WTC11 (cell line): ENCODE results near the gene PNMA1. TPM values are rescaled to one million over a fixed set of nuclear protein-coding genes. Genes with fewer than 3 reads are reported as not detected.
A peak's percentile ranks its signal among the peaks of the same experiment; 100 is the strongest.

Experiments
- ATAC-seq: fragments of 200-7000 bp; cut with Tn5 transposase; 2 replicates; pipeline ENCODE4 v1.10.0; 2021; ENCODE audit warnings: mild to moderate bottlenecking, moderate library complexity
- CTCF ChIA-PET: fragments of 300-600 bp; sonication (Branson Sonifier 250); formaldehyde crosslinking; loops from one replicate; lab custom pipeline; 2021; ENCODE audit warnings: antibody characterized with exemption; lab: Charles Lee
- POLR2A ChIA-PET: fragments of 350-600 bp; sonication (Branson Sonifier 250); formaldehyde crosslinking; loops from one replicate; lab custom pipeline; 2021; ENCODE audit warnings: antibody characterized with exemption; lab: Charles Lee
- DNase-seq: peaks from one replicate; pipeline ENCODE4 v3.0.0; 2021; ENCODE audit warnings: low spot score
- H3K27ac Mint-ChIP-seq: 2 replicates; pipeline ENCODE4 v1.8.0; 2021; ENCODE audit warnings: mixed read lengths
- H3K27me3 Mint-ChIP-seq: 2 replicates; pipeline ENCODE4 v1.8.0; 2021; ENCODE audit warnings: low read depth, mild to moderate bottlenecking, moderate library complexity, mixed read lengths
- H3K36me3 Mint-ChIP-seq: 2 replicates; pipeline ENCODE4 v1.8.0; 2021; ENCODE audit warnings: mixed read lengths
- H3K4me1 Mint-ChIP-seq: 2 replicates; pipeline ENCODE4 v1.8.0; 2022; ENCODE audit warnings: mixed read lengths
- H3K4me3 Mint-ChIP-seq: 2 replicates; pipeline ENCODE4 v1.8.0; 2021; ENCODE audit warnings: mild to moderate bottlenecking, moderate library complexity, mixed read lengths
- H3K9me3 Mint-ChIP-seq: 2 replicates; pipeline ENCODE4 v1.8.0; 2021; ENCODE audit warnings: mixed read lengths
- ELF4 ChIP-seq: sonication (generic); formaldehyde crosslinking; IDR thresholded peaks from 2 replicates; pipeline ENCODE4 v1.8.1; 2022; ENCODE audit warnings: low read depth, mild to moderate bottlenecking, moderate library complexity, missing genetic modification reagents
- EMX1 ChIP-seq: fragments of 250-450 bp; sonication (Bioruptor Pico); IDR thresholded peaks from 2 replicates; pipeline ENCODE4 v1.8.0; 2021; ENCODE audit warnings: mild to moderate bottlenecking
- ETV6 ChIP-seq: sonication (generic); formaldehyde crosslinking; IDR thresholded peaks from 2 replicates; pipeline ENCODE4 v1.8.1; 2022; ENCODE audit warnings: mild to moderate bottlenecking, missing genetic modification reagents
- FOXK1 ChIP-seq: sonication (generic); formaldehyde crosslinking; IDR thresholded peaks from 2 replicates; pipeline ENCODE4 v1.8.0; 2022; ENCODE audit warnings: mild to moderate bottlenecking, moderate library complexity, missing genetic modification reagents
- NFYB ChIP-seq: sonication (generic); formaldehyde crosslinking; conservative IDR thresholded peaks from 2 replicates; pipeline ENCODE4 v1.8.0; 2022; ENCODE audit warnings: low read depth, missing genetic modification reagents
- OVOL2 ChIP-seq: fragments of 250-450 bp; sonication (Bioruptor Pico); IDR thresholded peaks from 2 replicates; pipeline ENCODE4 v1.9.0; 2021; ENCODE audit warnings: mild to moderate bottlenecking, borderline replicate concordance
- SMAD3 ChIP-seq: sonication (generic); formaldehyde crosslinking; IDR thresholded peaks from 2 replicates; pipeline ENCODE4 v1.8.0; 2022; ENCODE audit warnings: missing genetic modification reagents, mild to moderate bottlenecking, borderline replicate concordance
- SMAD4 ChIP-seq: sonication (generic); formaldehyde crosslinking; IDR thresholded peaks from 2 replicates; pipeline ENCODE4 v1.8.0; 2022; ENCODE audit warnings: mild to moderate bottlenecking, missing genetic modification reagents
- ZNF263 ChIP-seq: sonication (generic); formaldehyde crosslinking; IDR thresholded peaks from 2 replicates; pipeline ENCODE4 v1.8.1; 2022; ENCODE audit warnings: low read depth, mild to moderate bottlenecking, moderate library complexity, missing genetic modification reagents
- ZNF416 ChIP-seq: fragments of 250-450 bp; sonication (Bioruptor Pico); IDR thresholded peaks from 2 replicates; pipeline ENCODE4 v1.9.0; 2021; ENCODE audit warnings: mild to moderate bottlenecking, inconsistent platforms
- ZNF423 ChIP-seq: fragments of 250-450 bp; sonication (Bioruptor Pico); IDR thresholded peaks from 2 replicates; pipeline ENCODE4 v2.1.2; 2022; ENCODE audit warnings: mild to moderate bottlenecking, moderate library complexity
- total RNA-seq: library from RNA; stranded (reverse); gene quantifications from 3 replicates; pipeline ENCODE4 v1.2.3, GENCODE V29; 2021
- TF ChIP-seq, protein P1 (sequence below): sonication (generic); formaldehyde crosslinking; IDR thresholded peaks from 2 replicates; pipeline ENCODE4 v1.8.1; 2023; ENCODE audit warnings: mild to moderate bottlenecking, missing genetic modification reagents, borderline replicate concordance
- TF ChIP-seq, protein P2 (sequence below): sonication (generic); formaldehyde crosslinking; IDR thresholded peaks from 2 replicates; pipeline ENCODE4 v1.8.1; 2023; ENCODE audit warnings: mild to moderate bottlenecking, moderate library complexity, missing genetic modification reagents
- TF ChIP-seq, protein P3 (sequence below): fragments of 250-450 bp; sonication (Bioruptor Pico); conservative IDR thresholded peaks from 2 replicates; pipeline ENCODE4 v1.9.0; 2021; ENCODE audit warnings: mild to moderate bottlenecking
- TF ChIP-seq, protein P4 (sequence below): sonication (generic); formaldehyde crosslinking; conservative IDR thresholded peaks from 2 replicates; pipeline ENCODE4 v1.8.1; 2022; ENCODE audit warnings: mild to moderate bottlenecking, missing genetic modification reagents
- TF ChIP-seq, protein P5 (sequence below): fragments of 250-450 bp; sonication (Bioruptor Pico); IDR thresholded peaks from 2 replicates; pipeline ENCODE4 v1.8.0; 2021; ENCODE audit warnings: mild to moderate bottlenecking
- TF ChIP-seq, protein P6 (sequence below): sonication (generic); formaldehyde crosslinking; IDR thresholded peaks from 2 replicates; pipeline ENCODE4 v1.8.0; 2022; ENCODE audit warnings: mild to moderate bottlenecking, missing genetic modification reagents
- TF ChIP-seq, protein P7 (sequence below): sonication (generic); formaldehyde crosslinking; IDR thresholded peaks from 2 replicates; pipeline ENCODE4 v1.8.1; 2023; ENCODE audit warnings: mild to moderate bottlenecking, missing genetic modification reagents
- TF ChIP-seq, protein P8 (sequence below): fragments of 250-450 bp; sonication (Bioruptor Pico); IDR thresholded peaks from 2 replicates; pipeline ENCODE4 v1.9.0; 2021; ENCODE audit warnings: moderate library complexity, mild to moderate bottlenecking, inconsistent platforms, borderline replicate concordance

PNMA1 gene
- total RNA-seq, 1 experiment from 2014 or later, result 46.0 TPM

DNA sequence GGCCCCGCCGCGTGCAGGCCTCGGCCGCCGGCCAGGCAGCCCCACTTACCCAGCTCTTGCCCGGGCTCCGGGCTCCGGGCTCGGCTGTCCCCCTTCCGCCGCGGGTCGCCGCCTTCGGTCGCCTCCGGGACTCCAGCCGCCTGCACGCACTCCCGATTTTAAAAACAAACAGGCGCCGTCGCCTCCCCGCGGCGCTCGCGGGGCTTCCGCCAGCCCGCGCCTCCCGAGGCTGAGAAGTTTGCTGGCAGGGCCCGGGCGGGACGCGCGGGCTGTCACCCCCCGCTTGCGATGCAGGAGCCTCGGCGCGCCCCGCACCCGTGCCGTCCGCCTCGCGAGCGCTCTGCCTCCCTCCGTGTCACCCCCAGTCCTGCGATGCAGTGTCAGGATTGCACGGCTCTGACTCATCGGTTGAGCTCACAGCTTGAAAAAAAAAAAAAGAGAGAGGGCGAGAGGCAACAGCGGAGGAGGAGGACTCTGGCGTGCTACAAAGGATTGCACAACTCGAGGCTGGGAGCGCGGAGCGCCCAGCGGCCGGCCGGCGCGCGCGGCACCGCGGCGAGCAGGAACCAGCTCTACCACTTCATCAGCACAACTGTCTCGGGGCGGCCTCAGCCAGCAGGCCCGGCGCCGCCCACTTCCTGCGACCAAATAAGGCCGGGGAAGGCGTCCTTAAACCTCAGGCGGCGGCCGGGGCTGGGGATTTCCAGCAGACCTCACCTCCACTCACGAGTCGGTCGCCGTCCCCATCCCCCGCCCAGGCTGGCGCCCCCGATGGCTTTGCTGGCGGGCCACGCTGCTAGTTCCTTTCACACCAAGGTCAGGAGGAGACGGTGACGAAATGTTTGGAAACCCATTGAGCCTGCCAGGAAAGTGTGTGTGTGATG lies 45.8 kb upstream of the PNMA1 start (continued):
- TF ChIP-seq, protein P1, sequence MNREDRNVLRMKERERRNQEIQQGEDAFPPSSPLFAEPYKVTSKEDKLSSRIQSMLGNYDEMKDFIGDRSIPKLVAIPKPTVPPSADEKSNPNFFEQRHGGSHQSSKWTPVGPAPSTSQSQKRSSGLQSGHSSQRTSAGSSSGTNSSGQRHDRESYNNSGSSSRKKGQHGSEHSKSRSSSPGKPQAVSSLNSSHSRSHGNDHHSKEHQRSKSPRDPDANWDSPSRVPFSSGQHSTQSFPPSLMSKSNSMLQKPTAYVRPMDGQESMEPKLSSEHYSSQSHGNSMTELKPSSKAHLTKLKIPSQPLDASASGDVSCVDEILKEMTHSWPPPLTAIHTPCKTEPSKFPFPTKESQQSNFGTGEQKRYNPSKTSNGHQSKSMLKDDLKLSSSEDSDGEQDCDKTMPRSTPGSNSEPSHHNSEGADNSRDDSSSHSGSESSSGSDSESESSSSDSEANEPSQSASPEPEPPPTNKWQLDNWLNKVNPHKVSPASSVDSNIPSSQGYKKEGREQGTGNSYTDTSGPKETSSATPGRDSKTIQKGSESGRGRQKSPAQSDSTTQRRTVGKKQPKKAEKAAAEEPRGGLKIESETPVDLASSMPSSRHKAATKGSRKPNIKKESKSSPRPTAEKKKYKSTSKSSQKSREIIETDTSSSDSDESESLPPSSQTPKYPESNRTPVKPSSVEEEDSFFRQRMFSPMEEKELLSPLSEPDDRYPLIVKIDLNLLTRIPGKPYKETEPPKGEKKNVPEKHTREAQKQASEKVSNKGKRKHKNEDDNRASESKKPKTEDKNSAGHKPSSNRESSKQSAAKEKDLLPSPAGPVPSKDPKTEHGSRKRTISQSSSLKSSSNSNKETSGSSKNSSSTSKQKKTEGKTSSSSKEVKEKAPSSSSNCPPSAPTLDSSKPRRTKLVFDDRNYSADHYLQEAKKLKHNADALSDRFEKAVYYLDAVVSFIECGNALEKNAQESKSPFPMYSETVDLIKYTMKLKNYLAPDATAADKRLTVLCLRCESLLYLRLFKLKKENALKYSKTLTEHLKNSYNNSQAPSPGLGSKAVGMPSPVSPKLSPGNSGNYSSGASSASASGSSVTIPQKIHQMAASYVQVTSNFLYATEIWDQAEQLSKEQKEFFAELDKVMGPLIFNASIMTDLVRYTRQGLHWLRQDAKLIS, result peak; percentile 48; the same call in 1 of the 2 replicates
- no peak for TF ChIP-seq SMAD4 (CRISPR knock-in tag)
- TF ChIP-seq, protein P2, sequence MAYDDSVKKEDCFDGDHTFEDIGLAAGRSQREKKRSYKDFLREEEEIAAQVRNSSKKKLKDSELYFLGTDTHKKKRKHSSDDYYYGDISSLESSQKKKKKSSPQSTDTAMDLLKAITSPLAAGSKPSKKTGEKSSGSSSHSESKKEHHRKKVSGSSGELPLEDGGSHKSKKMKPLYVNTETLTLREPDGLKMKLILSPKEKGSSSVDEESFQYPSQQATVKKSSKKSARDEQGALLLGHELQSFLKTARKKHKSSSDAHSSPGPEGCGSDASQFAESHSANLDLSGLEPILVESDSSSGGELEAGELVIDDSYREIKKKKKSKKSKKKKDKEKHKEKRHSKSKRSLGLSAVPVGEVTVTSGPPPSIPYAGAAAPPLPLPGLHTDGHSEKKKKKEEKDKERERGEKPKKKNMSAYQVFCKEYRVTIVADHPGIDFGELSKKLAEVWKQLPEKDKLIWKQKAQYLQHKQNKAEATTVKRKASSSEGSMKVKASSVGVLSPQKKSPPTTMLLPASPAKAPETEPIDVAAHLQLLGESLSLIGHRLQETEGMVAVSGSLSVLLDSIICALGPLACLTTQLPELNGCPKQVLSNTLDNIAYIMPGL (CRISPR knock-in tag), result peak; percentile 79

DNA sequence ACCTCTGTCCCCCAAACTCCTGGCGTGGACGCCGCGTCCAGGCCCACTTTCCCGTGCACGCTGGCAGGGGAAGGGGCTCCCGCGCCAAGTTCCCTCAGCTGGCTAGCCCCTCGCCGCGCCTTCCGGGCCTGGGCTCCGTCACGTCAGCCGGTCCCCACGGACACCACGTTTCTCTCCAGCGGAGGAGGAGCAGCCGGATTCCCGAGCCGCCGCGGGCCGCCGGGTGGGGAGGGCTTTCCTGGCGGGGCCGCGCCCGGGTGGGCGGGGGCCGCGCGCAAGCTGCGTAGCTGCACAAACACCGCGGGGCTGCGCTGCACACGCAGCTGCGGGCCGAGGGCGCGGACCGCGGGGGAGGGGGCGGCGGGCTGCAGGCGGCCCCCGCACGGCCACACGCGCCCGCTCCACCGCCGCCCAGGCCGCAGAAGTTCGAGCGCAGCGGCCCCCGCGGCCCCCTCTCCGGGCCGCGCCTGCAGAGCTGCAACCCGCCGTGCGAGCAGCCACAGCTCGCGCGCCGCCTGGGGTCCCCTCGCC lies 45.1 kb upstream of the PNMA1 start:
- Mint-ChIP-seq H3K27ac (no peak overlapping the region), H3K4me1 (peaks cover 66% of the 10 kb centered on the region), H3K36me3 (no peaks in the 10 kb centered on the region), H3K9me3 (no peaks in the 10 kb centered on the region), H3K4me3 (peak overlapping the region; percentile 68), H3K27me3 (peaks cover 29% of the 10 kb centered on the region)
- DNase-seq (no peak), ATAC-seq (no peak)
- POLR2A ChIA-PET, result interaction anchor here (1.1 to 2.9 kb wide), 6 partner anchors 18 to 93 kb away, joined by 3 to 12 read pairs (median 7); partner anchors contain the start of gene PTGR2
- CTCF ChIA-PET, result interaction anchor here (0.5 to 3.7 kb wide), 23 partner anchors 10 to 127 kb away, joined by 3 to 128 read pairs (median 12); partner anchors contain the start of genes PTGR2 and ZNF410
- no peak for TF ChIP-seq OVOL2 (CRISPR knock-in tag)
- TF ChIP-seq, protein P3, sequence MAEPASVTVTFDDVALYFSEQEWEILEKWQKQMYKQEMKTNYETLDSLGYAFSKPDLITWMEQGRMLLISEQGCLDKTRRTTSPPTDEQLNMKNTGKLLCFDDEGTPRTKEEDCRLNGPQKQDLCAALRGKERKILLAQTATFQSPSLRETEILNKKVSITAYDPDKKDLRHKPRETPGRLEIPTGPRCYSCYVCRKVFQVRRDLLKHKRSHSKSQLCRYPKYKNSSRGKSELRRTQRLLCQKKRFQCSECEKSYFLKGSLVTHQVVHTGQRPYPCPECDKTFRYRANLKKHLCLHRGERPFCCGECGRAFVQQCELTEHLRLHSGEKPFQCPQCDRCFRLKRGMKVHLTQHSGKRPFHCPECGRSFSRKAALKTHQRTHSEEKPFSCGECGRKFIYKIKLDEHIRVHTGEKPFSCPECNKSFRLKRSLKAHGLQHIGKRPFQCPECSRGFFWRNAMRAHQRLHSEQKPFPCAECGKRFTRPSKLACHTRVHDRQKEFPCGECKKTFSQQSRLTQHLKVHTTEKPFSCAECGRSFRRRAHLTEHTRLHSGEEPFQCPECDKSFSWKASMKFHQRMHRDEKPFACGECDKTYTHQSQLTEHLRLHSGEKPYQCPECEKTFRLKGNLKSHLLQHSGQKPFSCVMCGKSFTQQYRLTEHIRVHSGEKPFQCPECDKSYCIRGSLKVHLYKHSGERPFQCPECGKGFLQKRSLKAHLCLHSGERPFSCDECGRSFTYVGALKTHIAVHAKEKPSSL (CRISPR knock-in tag), result no peak
- no peak for TF ChIP-seq ZNF416
- TF ChIP-seq SMAD3 (CRISPR knock-in tag), result no peak
- no peak for TF ChIP-seq FOXK1 (CRISPR knock-in tag)
- TF ChIP-seq ELF4, result no peak
- TF ChIP-seq, protein P4, sequence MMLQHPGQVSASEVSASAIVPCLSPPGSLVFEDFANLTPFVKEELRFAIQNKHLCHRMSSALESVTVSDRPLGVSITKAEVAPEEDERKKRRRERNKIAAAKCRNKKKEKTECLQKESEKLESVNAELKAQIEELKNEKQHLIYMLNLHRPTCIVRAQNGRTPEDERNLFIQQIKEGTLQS (CRISPR knock-in tag), result no peak
- no peak for TF ChIP-seq ETV6 (CRISPR knock-in tag)
- TF ChIP-seq EMX1 (CRISPR knock-in tag), result no peak
- TF ChIP-seq, protein P5, sequence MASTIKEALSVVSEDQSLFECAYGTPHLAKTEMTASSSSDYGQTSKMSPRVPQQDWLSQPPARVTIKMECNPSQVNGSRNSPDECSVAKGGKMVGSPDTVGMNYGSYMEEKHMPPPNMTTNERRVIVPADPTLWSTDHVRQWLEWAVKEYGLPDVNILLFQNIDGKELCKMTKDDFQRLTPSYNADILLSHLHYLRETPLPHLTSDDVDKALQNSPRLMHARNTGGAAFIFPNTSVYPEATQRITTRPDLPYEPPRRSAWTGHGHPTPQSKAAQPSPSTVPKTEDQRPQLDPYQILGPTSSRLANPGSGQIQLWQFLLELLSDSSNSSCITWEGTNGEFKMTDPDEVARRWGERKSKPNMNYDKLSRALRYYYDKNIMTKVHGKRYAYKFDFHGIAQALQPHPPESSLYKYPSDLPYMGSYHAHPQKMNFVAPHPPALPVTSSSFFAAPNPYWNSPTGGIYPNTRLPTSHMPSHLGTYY (CRISPR knock-in tag), result no peak
- TF ChIP-seq, protein P6, sequence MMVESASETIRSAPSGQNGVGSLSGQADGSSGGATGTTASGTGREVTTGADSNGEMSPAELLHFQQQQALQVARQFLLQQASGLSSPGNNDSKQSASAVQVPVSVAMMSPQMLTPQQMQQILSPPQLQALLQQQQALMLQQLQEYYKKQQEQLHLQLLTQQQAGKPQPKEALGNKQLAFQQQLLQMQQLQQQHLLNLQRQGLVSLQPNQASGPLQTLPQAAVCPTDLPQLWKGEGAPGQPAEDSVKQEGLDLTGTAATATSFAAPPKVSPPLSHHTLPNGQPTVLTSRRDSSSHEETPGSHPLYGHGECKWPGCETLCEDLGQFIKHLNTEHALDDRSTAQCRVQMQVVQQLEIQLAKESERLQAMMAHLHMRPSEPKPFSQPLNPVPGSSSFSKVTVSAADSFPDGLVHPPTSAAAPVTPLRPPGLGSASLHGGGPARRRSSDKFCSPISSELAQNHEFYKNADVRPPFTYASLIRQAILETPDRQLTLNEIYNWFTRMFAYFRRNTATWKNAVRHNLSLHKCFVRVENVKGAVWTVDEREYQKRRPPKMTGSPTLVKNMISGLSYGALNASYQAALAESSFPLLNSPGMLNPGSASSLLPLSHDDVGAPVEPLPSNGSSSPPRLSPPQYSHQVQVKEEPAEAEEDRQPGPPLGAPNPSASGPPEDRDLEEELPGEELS, result 0 out of 2 replicates have a peak, but pooled peaks have one; percentile 6
- no peak for TF ChIP-seq ZNF423 (CRISPR knock-in tag)
- TF ChIP-seq, protein P7, sequence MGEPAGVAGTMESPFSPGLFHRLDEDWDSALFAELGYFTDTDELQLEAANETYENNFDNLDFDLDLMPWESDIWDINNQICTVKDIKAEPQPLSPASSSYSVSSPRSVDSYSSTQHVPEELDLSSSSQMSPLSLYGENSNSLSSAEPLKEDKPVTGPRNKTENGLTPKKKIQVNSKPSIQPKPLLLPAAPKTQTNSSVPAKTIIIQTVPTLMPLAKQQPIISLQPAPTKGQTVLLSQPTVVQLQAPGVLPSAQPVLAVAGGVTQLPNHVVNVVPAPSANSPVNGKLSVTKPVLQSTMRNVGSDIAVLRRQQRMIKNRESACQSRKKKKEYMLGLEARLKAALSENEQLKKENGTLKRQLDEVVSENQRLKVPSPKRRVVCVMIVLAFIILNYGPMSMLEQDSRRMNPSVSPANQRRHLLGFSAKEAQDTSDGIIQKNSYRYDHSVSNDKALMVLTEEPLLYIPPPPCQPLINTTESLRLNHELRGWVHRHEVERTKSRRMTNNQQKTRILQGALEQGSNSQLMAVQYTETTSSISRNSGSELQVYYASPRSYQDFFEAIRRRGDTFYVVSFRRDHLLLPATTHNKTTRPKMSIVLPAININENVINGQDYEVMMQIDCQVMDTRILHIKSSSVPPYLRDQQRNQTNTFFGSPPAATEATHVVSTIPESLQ (CRISPR knock-in tag), result no peak
- TF ChIP-seq NFYB, result no peak
- TF ChIP-seq ZNF263 (CRISPR knock-in tag), result no peak
- TF ChIP-seq, protein P8, sequence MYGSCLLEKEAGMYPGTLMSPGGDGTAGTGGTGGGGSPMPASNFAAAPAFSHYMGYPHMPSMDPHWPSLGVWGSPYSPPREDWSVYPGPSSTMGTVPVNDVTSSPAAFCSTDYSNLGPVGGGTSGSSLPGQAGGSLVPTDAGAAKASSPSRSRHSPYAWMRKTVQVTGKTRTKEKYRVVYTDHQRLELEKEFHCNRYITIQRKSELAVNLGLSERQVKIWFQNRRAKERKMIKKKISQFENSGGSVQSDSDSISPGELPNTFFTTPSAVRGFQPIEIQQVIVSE, result no peak
